Activated CD4-positive, CD25-positive, alpha-beta regulatory T cell treated with anti-CD3 and anti-CD28 coated beads, Interleukin-2, amount 50 U/mL, for 72 hours (primary cell): ENCODE measurements around the gene PADI4.

Source experiments
- DNase-seq: peaks from one replicate; pipeline ENCODE4 v3.0.0; 2021

The PADI4 gene

GRCh38 chr1:17286646-17287045 lies 21.4 kb upstream of the PADI4 start:
- DNase-seq = no peak

GRCh38 chr1:17287130-17287776 lies 20.7 kb upstream of the PADI4 start:
- DNase-seq = no peak

GRCh38 chr1:17289721-17290120 lies 18.3 kb upstream of the PADI4 start:
- DNase-seq = no peak

- DNase-seq = no peak
Observed at GRCh38 chr1:17290553-17290952, 17.4 kb upstream of the PADI4 start.

GRCh38 chr1:17292299-17293160 lies 15.5 kb upstream of the PADI4 start:
- DNase-seq = no peak

- no peak for DNase-seq
Observed at GRCh38 chr1:17293681-17294425, 14.1 kb upstream of the PADI4 start.

GRCh38 chr1:17295292-17295691 lies 12.7 kb upstream of the PADI4 start:
- no peak for DNase-seq

GRCh38 chr1:17296086-17296485 lies 11.9 kb upstream of the PADI4 start:
- DNase-seq = no peak

- DNase-seq = no peak
Observed at GRCh38 chr1:17297991-17298390, 10.0 kb upstream of the PADI4 start.

- no peak for DNase-seq
Observed at GRCh38 chr1:17301767-17302166, 6.2 kb upstream of the PADI4 start.

GRCh38 chr1:17304151-17304825 lies 3.7 kb upstream of the PADI4 start:
- no peak for DNase-seq

GRCh38 chr1:17304826-17305175 lies 3.2 kb upstream of the PADI4 start:
- DNase-seq = no peak

- no peak for DNase-seq
Observed at GRCh38 chr1:17305576-17306095, 2.4 kb upstream of the PADI4 start.

- no peak for DNase-seq
Observed at GRCh38 chr1:17306407-17306806, 1.6 kb upstream of the PADI4 start.

GRCh38 chr1:17306921-17307320 lies 1.1 kb upstream of the PADI4 start:
- DNase-seq = no peak

GRCh38 chr1:17307329-17307728 lies 668 bp upstream of the PADI4 start:
- DNase-seq = no peak

- DNase-seq = no peak
Observed at GRCh38 chr1:17308593-17308992, 596 bp downstream of the PADI4 start.

GRCh38 chr1:17309426-17310067 lies 1.6 kb downstream of the PADI4 start:
- no peak for DNase-seq

- no peak for DNase-seq
Observed at GRCh38 chr1:17310068-17310640, 2.2 kb downstream of the PADI4 start.

- no peak for DNase-seq
Observed at GRCh38 chr1:17313530-17314309, 5.7 kb downstream of the PADI4 start.

- DNase-seq = no peak
Observed at GRCh38 chr1:17314491-17314971, 6.5 kb downstream of the PADI4 start.
